AG08395 (cell line): Measurements from ENCODE around the gene POTEE.
"Not testable (repeated sequence)": the region's sequence is repeated elsewhere in the genome, so short reads cannot be mapped to it uniquely, and the experiment has no call there.

ENCODE experiments used
- DNase-seq: peaks from one replicate; pipeline ENCODE4 v3.0.0; 2012; ENCODE audit warnings: mixed read lengths, low spot score

The POTEE gene

DNA sequence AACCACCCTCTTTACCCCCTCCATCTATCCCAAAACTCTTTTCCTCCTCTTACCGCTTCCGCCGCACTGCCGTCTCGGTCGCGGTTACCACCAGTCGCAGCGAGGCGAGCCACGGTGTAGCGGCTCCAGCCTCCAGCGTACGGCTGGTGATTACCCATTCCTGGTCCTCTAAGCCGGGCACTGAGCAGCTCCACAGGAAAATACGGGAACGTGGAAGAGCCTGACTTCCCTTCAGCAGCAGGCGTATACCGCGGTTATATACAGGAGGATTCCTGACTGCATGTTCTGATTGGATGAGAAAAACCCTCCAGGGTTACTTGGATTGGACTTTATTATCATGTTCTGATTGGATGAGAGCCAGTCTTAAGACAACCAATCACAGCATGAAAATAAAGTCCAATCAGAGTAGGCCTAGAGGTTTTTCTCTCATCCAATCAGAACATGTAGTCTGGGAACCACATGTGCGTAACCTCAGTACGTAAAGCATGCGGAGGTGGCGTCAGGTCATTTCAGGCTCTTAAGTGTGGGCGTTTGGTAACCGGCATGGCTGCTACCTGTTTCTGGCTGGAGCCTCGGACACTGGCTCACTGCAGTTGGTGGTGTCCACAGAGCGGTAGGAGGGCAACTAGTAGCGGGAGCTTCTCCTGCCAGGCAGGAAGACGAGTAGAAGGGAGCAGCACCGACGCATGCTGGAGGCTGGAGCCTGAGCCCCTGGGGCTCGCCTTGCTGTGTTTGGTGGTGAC is at the start of gene POTEE:
Gene POTEE, plus strand, starts transcription at position 507 of the 743 bp plus-strand sequence. CDS start 8,867 bp downstream, outside the sequence.
- DNase-seq = not testable (repeated sequence)

DNA sequence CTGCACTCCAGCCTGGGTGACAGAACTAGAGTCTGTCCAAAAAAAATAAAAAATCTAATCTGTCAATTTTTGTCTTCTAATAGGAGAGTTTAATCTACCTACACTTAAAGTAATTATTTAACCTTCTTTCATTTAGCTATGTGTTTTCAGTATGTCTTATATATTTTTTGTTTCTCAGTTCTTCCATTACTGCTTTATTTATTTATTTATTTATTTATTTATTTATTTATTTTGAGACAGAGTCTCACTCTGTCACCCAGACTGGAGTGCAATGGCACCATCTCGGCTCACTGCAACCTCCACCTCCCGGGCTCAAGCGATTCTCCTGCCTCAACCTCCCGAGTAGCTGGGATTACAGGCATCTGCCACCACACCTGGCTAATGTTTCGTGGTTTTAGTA is 43.8 kb upstream of the POTEE start:
- DNase-seq = not testable (repeated sequence)

DNA sequence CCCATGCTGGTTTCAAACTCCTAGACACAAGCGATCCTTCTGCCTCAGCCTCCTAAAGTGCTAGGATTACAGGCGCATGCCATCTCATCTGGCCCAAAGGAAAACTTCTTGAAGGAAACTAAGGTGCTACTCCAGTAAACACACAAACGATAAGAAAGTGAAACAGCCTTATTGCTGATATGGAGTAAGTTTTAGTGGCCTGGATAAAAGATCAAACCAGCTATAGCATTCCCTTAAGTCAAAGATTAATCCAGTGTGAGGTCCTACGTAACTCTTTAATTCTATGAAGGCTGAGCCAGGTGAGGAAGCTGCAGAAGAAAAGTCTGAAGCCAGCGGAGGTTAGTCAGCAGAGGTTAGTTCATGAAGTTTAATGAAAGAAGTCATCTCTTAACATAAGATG is 40.8 kb upstream of the POTEE start:
- DNase-seq = no peak

DNA sequence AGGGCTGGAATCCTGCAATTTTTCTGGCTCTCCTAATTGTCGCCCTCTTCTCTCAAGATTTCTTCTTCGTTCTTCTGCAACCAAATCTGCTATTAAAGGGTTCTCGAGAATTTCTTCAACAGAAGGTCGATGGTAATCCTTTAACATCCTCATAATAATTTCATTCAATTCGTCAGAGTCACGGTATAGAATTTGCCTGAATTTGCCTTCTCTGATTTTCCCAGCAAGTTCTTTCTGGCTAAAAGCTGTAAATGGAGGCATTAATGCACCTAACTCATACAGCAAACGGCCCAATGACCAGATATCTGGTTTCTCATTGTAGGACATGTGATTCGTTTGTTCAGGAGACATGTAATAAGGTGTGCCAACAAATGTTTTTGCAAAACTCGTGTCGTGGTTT is 31.3 kb upstream of the POTEE start:
- DNase-seq = not testable (repeated sequence)

DNA sequence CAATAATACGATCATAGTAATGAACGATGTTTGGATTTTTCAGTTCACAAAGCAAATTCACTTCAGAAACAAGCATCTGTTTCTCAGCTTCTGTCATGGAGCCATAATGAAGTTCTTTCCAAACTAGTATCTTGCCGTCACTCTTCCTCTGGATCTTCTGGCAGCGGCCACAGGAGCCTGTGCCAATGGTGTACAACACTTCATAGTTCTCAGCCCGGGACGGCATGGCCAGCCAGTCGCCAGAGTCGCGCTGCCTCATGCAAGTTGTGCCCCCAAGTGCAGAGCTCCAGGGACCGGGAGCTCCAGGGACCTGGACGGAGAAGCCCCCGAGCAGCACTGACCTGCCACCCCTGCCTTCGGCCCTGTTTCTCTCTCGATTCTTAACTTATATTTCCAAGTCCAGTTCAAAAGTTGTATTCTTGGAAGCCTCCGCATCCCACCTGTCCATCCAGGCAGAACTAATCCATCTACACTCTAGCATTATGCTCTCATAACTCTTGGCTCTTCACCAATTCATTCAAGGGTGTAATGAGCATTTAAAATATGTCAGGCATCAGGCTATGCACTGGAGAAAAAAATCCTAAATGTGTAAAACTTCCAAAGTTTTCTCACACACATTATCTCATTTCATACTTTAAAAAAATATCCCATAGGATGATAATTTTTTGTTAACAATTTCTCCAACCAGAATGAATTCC is 30.5 kb upstream of the POTEE start:
- not testable (repeated sequence) for DNase-seq

DNA sequence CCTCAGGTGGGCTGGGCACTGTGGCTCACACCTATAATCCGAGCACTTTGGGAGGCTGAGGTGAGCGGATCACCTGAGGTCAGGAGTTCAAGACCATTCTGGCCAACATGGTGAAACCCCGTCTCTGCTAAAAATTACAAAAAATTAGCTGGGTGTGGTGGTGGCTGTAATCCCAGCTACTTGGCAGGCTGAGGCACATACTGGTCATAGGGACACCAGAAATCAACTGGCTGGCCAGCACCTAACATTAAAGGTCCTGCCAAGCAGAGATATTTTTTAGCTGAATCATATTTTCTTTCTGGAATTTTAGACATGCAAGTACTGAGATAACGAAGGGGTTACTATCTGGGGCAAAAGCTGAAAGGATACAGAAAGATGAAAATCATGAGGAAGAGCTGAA is 27.9 kb upstream of the POTEE start:
- not testable (repeated sequence) for DNase-seq

DNA sequence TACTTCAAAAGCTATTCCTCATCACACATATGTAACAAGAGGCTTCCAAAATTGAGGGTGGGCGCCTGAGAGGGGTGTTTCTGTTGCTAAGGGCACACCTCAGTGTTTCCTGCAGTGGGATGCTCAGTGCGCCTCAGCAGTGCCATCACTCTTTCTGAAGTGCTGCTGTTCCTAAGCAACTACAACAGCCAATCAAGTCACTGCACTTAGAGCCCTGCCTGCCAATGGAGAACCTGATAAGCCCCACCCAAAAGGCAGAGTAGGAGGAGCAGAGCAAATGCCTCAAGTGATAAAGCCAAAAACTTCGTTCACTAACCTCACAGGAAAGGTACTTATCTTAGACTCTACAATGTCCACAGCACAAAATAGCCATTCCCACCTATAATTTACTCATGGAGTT is 15.9 kb upstream of the POTEE start:
- not testable (repeated sequence) for DNase-seq

DNA sequence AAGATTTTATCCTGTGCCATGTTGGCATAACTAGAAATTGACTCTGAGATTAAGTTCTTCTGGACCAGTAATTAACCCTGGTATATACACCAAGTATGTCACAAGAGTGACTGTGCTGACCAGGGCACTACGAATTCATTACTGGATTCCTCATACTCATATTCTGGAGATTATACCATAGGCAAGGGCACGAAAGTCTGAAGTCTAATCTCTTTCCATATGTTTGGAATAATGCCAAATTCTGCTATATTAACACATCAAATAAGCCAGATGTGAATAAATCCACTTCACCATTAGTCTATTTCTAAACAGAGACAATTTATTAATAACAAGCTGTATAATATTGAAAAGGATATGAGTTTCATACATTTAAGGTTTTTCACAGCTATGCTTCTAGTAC is 13.2 kb upstream of the POTEE start:
- not testable (repeated sequence) for DNase-seq

DNA sequence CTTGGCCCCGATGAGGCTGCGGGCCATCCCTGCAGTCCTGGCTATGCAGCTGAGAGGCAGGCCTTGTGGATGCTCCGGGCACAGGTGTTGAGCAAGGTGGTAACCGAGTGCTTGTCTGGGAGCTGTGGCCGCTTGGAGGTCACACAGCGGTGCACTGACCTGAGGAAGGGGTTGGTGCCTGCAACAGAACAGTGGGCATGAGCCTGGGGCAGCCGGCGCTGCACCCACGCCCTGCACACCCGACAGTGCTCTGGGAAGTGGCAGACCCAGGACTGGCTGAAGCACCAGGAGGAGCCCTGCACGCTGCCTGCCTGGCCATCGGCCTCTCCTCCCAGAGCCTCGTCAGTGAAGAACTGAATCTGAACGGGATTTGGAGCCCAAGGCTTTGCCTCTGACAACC is 8.2 kb upstream of the POTEE start:
- DNase-seq = no peak

DNA sequence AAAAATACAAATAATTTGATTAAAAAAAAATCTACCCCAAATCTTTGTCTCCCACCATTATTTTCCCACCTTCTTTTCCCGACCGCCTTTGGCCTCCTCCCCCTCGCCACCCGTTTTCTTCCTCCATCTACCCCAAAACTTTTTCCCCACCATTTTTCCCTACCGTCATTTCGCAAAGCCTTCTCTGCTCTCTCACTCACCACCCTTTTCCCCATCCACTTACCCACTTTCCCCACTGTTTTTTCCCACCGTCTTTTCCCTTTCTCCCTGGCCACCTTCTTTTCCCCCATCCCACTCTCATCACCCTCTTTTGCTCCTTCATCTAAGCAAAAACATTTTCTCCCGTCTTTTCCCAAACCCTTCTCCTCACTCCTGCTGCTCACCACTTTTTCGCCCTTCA is 1.5 kb upstream of the POTEE start:
- DNase-seq = not testable (repeated sequence)

DNA sequence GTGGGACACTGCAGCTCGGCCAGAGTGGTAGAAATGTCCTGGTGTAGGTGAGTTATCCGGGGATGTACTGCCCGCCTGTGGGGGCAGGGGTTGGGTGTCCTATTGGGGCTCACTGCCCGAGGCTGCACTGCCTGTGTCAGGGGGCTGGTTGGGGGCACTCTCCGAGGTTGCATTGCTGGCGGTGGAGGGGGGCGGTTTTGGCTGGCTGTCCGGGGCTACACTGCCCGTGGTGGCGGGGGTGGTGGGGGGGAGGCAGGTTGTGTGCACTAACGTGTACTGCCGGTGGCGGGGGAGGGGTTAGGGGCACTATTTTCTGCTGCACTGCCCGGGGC is 403 bp downstream of the POTEE start:
- not testable (repeated sequence) for DNase-seq

DNA sequence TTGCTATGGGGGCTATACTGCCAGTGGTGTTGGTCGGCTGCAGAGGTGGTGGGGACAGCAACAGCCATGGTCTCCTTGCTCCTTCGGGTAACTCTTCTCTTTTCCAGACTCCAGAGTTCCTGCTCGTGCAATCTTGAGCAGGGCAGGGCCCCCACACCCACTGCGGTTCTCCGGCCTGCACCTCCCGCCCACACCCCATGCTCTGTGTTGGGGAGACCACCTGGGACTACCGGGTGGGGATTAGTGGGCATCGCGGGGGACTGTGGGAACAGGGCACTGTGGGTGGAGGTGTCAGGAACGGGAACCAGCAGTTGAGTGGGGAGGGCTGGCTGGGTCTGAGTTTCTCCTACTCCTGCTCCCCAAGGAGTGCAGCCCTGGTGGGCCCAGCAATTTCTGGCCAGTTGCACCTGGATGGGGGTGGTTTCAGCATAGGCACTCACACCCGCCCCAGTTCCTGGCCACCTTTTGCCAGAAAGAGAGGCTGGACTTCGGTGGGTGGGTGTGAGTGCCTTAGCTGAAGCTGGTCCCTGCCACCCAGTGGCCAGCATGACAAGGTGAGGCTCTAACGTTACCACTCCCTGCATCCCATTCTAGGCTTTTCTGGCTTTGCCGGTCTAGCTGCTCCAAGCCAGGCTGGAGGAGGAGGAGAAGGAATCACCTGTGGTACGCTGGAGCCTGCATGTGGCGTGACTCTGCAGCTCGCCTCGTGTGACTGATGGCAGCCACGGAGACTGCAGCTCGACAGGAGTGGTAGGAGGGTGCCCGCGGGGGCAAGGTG is 1.3 kb downstream of the POTEE start:
- not testable (repeated sequence) for DNase-seq

DNA sequence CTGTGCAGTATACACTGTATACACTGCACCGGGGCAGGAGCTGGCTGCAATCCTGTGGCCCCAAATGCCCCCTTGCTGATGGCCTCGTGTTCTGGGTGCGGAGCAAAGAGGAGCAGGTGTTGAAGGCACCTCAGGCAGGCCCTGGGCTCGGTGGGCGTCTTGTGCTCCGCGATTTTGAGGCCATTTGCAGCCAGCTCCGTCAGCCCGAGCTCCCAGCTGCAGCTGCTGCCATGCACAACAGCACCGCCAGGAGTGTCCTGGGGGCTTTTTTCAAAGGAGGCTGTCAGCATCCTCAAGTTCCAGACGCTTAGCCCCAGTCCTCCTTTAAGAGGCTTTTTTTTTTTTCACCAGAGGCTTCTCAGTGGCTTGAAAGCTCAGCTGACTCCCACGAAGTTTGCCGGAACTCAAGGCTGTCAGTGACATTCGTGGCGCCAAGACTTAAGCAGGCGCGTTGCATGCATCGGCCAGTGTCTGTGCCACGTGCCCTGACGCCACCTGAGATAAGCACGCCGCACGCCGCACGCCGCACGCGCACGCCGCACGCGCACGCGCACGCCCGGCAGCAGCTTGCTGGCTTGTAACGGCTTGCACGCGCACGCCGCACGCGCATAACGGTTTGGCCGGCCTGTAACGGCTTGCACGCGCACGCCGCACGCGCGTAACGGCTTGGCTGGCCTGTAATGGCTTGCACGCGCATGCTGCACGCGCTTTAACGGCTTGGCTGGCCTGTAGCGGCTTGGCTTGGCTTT is 8.1 kb downstream of the POTEE start:
- not testable (repeated sequence) for DNase-seq

DNA sequence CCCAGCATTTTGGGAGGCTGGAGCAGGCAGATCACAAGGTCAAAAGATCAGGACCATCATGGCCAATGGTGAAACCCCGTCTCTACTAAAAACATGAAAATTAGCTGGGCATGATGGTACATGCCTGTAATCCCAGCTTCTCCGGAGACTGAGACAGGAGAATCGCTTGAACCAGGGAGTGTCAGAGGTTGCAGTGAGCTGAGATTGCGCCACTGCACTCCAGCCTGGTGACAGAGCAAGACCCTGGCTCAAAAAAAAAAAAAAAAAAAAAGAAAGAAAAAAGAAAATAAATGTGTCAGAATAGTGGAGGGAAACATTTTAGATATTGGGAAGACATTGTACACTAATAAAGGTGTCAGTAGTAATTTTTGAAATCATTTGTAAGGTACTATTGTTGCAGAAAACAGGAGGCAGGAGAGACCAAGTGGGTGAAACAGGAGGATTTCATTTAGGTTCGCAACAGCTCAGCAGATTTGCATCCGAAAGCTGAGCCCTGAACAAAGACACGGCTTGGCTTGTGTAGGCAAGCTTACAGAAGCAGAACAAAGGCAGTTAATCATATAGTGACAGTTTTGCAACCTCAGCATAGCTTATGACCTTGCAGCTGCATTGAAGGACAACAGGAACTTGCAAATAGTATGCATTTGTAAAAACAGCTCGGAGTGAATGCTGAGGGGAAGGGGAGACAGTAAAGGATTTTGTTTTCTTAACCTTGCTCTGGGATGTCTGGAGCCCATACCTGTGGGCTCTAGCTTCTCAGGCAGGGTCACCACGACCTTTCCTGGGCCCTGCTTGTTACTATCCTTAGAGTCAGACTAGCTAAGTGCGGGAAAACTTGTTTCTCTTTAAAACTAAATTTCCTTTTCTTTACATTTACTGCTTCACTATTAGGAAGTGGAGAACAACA is 26.5 kb downstream of the POTEE start:
- DNase-seq = not testable (repeated sequence)
